ENCODE results near the gene POLD4. TPM values are rescaled to one million over a fixed set of nuclear protein-coding genes. Genes with fewer than 3 reads are reported as not detected.

Gene POLD4
- total RNA-seq, 3 donors from 2014 or later, result 130 to 266 (median 201) TPM

- Histone ChIP-seq H3K9me3 (no peaks in the 10 kb centered on the region), H3K4me3 (no peak overlapping the region), H3K4me1 (ENCODE audit: low read depth) (peaks cover 30% of the 10 kb centered on the region), H3K36me3 (ENCODE audit: low read depth) (peaks cover 8% of the 10 kb centered on the region)
- ATAC-seq, result no peak
- intact Hi-C loops (cut with DNase I, micrococcal nuclease), result no loop called here
- DNase-seq, result peak in 1 of 3 donors; percentile 60
- TF ChIP-seq CTCF (IDR thresholded peaks at IDR 0.05), result no peak
These were observed 47.0 kb upstream of the POLD4 start for GRCh38 chr11:67400251-67400941.

GRCh38 chr11:67398661-67399563, 45.6 kb upstream of the POLD4 start:
- ATAC-seq (no peak), DNase-seq (peak in 1 of 3 donors; percentile 55)
- TF ChIP-seq CTCF (IDR thresholded peaks at IDR 0.05), result no peak
- H3K36me3 ChIP-seq (ENCODE audit: low read depth), result peaks cover 8% of the 10 kb centered on the region
- peaks cover 30% of the 10 kb centered on the region for H3K4me1 ChIP-seq (ENCODE audit: low read depth)
- intact Hi-C loops (cut with DNase I, micrococcal nuclease), result no loop called here
- H3K9me3 ChIP-seq, result no peaks in the 10 kb centered on the region
- no peak overlapping the region for H3K4me3 ChIP-seq

GRCh38 chr11:67397986-67398660, 44.8 kb upstream of the POLD4 start:
- H3K4me1 ChIP-seq (ENCODE audit: low read depth), result peaks cover 32% of the 10 kb centered on the region

GRCh38 chr11:67397536-67397935, 44.2 kb upstream of the POLD4 start:
- DNase-seq, result no peak
- no peaks in the 10 kb centered on the region for H3K9me3 ChIP-seq
- peaks cover 35% of the 10 kb centered on the region for H3K4me1 ChIP-seq (ENCODE audit: low read depth)
- peaks cover 8% of the 10 kb centered on the region for H3K36me3 ChIP-seq (ENCODE audit: low read depth)
- intact Hi-C loops (cut with DNase I, micrococcal nuclease), result no loop called here
- no peak for ATAC-seq
- TF ChIP-seq CTCF (IDR thresholded peaks at IDR 0.05), result no peak
- H3K4me3 ChIP-seq, result no peak overlapping the region

More at GRCh38 chr11:67397986-67398660, 44.8 kb upstream of the POLD4 start:
- peaks cover 8% of the 10 kb centered on the region for H3K36me3 ChIP-seq (ENCODE audit: low read depth)
- ATAC-seq (no peak), DNase-seq (no peak)
- no peak for TF ChIP-seq CTCF (IDR thresholded peaks at IDR 0.05)
- no peak overlapping the region for H3K4me3 ChIP-seq
- H3K9me3 ChIP-seq, result no peaks in the 10 kb centered on the region
- intact Hi-C loops (cut with DNase I, micrococcal nuclease), result no loop called here

DNA sequence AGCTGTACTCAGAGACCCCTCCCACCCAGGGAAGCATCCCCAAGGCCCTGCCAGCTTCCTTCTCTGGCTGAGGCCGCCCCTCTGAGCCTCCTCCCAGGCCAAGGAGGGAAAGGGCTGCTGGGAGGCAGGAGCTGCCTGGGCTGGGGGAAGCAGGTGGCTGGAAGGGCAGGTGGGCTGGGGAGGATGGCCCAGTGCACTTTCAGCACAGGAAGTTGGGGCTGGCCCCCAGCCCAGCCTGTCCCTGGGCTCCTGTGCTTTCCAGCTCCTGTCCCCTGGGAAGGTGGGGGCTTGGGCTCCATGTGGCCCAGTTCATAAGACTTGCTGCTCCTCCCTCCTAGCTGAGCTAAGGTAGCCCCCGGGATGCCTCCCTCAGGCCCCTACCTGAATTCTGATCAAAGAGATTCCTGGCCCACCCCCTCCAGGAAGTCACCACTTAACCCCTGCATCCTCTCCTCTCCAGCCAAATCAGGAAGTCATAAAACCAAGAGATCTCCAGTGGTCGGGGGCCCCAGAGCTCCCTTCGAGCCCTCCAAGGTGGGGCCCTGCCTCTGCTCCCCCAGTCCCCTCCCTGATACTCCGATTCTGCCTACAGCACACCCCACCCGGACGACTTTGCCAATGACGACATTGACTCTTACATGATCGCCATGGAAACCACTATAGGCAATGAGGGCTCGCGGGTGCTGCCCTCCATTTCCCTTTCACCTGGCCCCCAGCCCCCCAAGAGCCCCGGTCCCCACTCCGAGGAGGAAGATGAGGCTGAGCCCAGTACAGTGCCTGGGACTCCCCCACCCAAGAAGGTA, 43.4 kb upstream of the POLD4 start:
- no peak for TF ChIP-seq CTCF (IDR thresholded peaks at IDR 0.05)
- peaks cover 34% of the 10 kb centered on the region for H3K4me1 ChIP-seq (ENCODE audit: low read depth)
- no peak overlapping the region for H3K4me3 ChIP-seq
- intact Hi-C loops (cut with DNase I, micrococcal nuclease), result no loop called here
- H3K36me3 ChIP-seq (ENCODE audit: low read depth), result peaks cover 8% of the 10 kb centered on the region
- H3K9me3 ChIP-seq, result no peaks in the 10 kb centered on the region
- DNase-seq, result no peak
- no peak for ATAC-seq
